HG03354 (cell line): ENCODE results near the gene CXCL16.
"Not testable (repeated sequence)": the region's sequence is repeated elsewhere in the genome, so short reads cannot be mapped to it uniquely, and the experiment has no call there.

Source experiments
- ATAC-seq: cut with Tn5 transposase; IDR thresholded peaks from one replicate; pipeline ENCODE4 v1.9.1; 2021; ENCODE audit warnings: mild to moderate bottlenecking; ENCODE audit not compliant: unreplicated experiment, poor library complexity, severe bottlenecking

CXCL16 gene

DNA sequence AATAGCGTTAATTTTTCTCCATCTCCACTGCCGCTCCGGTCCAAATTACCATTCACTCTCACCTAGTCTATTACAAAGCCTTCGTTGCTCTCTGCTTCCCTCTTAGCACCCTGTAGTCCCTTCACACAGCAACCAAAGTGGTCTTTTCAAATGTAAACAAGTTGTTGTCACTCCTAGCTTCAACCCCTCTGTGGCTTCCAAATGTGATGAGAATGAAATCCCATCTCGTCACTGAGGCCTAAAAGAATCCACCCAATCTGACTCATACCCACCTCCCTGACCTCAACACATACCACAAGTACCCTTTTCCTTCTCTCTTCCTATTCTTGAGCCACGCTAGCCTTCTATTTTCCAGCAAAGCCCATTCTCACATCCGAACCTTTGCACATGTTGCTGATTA, 33.6 kb downstream of the CXCL16 start:
- ATAC-seq = no peak

DNA sequence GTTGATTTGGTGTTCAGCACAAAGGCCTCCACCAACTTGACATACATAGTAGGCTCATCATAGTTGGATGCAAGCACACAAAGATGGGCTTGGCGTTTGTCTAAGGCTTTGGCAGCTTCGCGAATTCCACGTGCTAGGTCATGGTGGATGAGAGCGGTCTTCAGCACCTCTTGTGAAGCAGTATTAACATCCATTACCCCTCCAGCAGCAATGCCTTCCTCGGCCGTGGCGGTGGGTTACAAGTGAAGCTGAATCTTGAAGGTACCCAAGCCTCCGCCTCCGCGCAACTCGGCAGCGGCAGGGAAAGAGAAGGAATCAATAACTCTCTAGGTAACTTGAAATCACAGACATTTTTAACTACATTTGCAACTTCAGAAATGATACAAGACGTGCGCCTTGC, 34.7 kb downstream of the CXCL16 start:
- ATAC-seq = no peak

DNA sequence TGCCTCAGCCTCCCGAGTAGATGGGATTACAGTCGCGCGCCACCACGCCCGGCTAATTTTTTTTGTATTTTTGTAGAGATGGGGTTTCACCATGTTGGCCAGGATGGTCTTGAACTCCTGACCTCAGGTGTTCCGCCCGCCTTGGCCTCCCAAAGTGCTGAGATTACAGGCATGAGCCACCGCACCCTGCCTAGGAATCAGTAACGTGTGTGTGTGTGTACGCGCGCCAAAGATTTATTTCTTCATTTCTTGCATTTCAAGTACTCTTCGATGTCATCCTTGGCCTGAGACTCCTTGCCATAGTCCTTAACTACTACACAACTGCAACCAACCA, 35.2 kb downstream of the CXCL16 start:
- ATAC-seq = not testable (repeated sequence)

DNA sequence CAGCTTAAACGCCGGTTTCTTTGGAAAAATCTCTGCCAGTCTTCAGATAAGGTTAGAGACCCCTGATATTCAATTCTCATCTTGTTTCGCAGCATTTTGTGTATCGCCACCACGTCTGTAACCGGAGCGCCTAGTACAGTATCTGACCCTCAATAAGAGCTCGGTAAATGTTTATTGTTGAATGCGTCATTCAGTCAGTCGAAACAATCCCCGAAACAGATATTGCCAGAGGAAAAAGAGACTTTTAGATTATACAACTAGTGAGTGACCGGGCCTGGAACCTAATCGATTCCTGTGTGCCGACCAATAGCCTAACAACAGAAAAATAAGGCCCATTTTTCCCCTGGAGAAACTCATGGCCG, 36.4 kb downstream of the CXCL16 start:
- no peak for ATAC-seq

DNA sequence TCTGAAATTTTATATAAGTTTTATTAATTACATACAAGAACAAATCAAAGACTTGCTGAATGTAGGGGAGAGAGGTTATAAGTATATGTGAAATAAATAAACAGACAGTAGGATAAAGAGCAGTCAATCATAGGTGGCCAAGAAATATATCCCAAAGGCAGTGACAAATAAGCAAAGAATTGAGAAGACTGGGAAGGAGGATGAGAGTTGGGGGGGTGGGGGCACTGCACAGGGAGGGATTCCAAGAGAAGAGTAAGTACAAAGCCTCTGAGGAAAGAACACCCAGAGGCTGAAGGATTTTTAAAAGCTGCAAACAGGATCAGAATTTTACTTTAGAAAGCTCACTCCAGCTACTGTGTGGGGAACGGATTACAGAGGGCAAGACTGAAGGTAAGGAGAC, 38.6 kb downstream of the CXCL16 start:
- no peak for ATAC-seq

DNA sequence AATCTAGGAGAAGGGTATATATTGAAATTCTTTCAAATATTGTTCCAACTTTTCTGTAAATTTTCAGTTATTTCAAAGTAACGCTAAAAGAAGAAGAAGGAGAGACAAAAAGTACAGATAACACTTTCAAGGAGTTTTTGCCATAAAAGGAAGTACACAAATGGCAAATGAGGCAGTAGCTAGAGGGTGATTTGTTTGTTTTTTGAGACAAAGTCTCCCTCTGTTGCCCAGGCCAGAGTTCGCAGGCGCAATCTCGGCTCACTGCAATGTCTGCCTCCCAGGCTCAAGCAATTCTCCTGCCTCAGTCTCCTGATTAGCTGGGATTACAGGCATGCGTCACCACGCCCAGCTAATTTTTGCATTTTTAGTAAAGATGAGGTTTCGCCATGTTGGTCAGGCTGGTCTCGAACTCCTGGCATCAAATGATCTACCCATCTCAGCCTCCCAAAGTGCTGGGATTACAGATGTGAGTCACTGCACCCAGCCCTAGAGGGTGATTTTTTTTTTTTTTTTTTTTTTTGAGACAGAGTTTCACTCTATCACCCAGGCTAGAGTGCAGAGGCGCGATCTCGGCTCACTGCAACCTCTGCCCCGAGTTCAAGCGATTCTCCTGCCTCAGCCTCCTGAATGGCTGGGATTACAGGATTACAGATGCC, 40.2 kb downstream of the CXCL16 start:
- not testable (repeated sequence) for ATAC-seq

DNA sequence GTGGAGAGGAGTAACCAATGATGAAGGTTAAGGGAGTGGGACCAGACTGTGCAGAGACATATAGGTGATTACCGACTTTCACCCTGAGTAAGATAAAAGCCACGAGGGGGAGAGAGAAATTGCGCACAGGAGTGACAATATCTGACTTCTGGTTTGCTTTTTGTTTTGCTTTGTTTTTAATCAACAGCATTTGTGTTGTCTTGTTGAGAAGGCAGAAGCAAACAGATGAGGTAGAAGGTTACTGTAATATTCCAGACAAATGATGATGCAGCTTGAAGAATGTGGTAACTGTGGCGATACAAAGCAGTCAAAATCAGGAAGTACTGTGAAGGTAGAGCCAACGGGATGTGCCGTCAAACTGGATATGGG, 43.3 kb downstream of the CXCL16 start:
- no peak for ATAC-seq

DNA sequence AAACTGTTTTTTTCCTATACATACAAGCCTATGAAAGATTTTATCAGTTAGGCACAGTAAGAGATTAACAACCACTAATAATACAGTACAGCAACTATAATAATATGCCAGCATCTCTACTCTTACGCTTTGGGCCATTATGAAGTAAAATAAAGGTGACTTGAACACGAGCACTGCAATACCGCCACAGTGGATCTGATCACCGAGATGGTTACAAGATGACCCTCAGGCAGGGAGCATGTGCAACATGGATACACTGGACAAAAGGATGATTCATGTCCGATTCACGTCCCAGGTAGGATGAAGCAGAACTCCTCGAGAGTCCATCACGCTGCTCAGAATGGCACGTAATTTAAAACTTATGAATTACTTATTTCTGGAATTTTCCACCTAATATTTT, 46.3 kb downstream of the CXCL16 start:
- ATAC-seq = no peak

DNA sequence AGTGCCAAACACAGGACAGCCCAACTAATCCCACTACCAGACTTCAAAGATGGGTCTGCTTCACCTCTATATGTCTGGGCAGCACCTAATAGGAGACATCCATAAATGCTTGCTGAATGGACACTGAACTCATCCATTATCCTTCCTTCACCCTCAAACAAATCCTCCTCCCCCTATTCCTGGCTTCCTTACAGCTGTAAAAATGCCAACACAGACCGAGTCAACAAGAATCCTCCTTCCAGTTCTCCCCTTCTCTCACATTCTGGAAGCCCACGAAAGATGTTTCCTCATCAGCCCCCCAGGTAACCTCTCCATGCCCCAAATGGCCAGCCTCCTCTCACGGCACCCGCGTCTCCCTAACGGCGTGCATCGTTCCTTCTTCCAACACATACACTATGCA, 48.0 kb downstream of the CXCL16 start:
- no peak for ATAC-seq

DNA sequence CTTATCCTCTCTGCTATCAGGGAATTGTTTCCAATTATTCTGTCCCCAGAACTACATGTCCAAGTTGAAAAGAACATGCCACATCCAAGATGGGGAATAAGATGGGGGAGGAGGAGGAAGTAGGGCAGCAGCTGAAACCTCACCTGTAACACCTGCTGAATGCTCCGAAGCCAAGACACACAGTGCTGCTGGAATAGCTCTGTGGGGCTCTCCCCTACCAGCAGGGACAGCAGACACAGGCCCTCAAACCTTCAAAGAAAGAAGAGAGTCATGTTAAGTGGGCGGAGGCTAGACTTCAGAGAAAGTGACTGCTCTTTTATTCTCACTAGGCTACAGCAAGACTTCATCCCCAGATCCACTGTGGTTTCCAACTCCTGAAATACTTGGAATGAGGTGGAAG, 49.0 kb downstream of the CXCL16 start:
- no peak for ATAC-seq

DNA sequence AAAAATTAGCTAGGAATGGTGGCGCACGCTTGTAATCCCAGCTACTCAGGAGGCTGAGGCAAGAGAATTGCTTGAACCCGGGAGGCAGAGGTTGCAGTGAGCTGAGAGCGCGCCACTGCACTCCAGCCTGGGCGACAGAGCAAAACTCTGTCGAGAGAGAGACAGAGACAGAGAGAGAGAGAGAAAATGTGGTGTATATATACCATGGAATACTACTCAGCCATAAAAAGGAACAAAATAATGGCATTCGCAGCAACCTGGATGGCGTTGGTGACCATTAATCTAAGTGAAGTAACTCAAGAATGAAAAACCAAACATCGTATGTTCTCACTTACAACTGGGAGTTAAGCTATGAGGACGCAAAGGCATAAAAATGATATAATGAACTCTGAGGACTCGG, 49.9 kb downstream of the CXCL16 start:
- not testable (repeated sequence) for ATAC-seq

DNA sequence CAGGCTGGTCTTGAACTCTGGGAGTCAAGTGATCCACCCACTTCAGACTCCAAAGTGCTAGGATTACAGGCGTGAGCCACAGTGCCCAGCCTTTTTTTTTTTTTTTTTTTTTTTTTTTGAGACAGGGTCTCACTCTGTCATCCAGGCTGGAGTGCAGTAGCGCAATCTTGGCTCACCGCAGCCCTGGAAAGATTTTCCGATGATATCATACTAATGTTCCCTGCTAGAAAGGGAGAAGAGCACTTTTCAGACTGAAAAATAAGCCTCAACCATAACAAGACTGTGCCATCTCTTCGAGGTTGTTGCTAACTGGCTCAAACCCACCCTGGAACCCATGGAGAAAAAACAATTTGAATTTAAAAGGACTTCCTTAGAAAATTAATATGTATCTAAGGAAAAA, 56.0 kb downstream of the CXCL16 start:
- ATAC-seq = not testable (repeated sequence)
